ENCODE measurements around the gene GTPBP6.

The GTPBP6 gene

DNA sequence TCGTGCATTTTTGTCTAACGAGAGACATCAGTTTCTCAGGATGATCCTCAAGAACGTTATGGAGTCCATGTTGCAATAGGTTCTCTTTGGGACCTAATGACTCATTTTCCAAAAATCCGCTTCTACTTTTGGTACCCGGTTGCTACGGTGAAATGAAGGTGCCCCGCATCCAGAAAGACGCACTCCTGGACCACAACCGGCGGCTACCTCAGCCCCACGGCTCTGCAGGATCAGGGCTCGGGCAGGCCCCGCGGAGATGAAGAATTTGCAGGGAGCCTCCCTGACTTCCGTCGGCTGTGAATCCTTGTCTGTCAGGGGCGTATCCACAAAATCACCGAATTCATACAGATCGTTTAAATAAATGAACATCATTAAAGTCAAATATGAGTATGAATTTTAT is 15.6 kb downstream of the GTPBP6 start:
- DNase-seq (ENCODE audit: extremely low read depth, insufficient read length), result no peak
- Histone ChIP-seq H3K27me3 (replicated peaks; ENCODE audit: control insufficient read depth, insufficient read depth, low read length) (no peaks in the 10 kb centered on the region), H3K4me3 (replicated peaks; ENCODE audit: low read depth, low read length) (no peak overlapping the region), H3K36me3 (ENCODE audit: control insufficient read depth, insufficient read depth, low read length) (peaks cover 15% of the 10 kb centered on the region)
- TF ChIP-seq, protein P1, sequence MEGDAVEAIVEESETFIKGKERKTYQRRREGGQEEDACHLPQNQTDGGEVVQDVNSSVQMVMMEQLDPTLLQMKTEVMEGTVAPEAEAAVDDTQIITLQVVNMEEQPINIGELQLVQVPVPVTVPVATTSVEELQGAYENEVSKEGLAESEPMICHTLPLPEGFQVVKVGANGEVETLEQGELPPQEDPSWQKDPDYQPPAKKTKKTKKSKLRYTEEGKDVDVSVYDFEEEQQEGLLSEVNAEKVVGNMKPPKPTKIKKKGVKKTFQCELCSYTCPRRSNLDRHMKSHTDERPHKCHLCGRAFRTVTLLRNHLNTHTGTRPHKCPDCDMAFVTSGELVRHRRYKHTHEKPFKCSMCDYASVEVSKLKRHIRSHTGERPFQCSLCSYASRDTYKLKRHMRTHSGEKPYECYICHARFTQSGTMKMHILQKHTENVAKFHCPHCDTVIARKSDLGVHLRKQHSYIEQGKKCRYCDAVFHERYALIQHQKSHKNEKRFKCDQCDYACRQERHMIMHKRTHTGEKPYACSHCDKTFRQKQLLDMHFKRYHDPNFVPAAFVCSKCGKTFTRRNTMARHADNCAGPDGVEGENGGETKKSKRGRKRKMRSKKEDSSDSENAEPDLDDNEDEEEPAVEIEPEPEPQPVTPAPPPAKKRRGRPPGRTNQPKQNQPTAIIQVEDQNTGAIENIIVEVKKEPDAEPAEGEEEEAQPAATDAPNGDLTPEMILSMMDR (IDR thresholded peaks at IDR 0.05; ENCODE audit: insufficient read depth, low read length, poor library complexity, severe bottlenecking), result no peak

DNA sequence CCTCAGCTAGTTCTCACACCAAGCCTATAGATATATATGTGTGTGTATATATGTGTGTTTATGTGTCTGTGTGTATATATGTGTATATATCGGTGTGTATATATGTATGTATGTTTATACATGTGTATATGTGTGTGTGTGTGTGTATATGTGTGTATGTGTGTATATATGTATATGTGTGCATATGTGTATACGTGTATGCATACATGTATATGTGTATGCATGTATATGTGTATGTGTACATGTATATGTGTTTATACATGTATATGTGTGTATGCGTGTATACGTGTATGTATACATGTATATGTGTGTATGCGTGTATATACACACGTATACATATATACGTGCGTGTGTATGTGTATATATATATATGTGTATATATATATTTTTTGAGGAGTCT is 18.3 kb downstream of the GTPBP6 start:
- no peaks in the 10 kb centered on the region for H3K27me3 ChIP-seq (replicated peaks; ENCODE audit: control insufficient read depth, insufficient read depth, low read length)
- no peak for DNase-seq (ENCODE audit: extremely low read depth, insufficient read length)
- H3K4me3 ChIP-seq (replicated peaks; ENCODE audit: low read depth, low read length), result no peak overlapping the region
- H3K36me3 ChIP-seq (ENCODE audit: control insufficient read depth, insufficient read depth, low read length), result peaks cover 4% of the 10 kb centered on the region
- TF ChIP-seq, protein P1 (IDR thresholded peaks at IDR 0.05; ENCODE audit: insufficient read depth, low read length, poor library complexity, severe bottlenecking), result no peak

DNA sequence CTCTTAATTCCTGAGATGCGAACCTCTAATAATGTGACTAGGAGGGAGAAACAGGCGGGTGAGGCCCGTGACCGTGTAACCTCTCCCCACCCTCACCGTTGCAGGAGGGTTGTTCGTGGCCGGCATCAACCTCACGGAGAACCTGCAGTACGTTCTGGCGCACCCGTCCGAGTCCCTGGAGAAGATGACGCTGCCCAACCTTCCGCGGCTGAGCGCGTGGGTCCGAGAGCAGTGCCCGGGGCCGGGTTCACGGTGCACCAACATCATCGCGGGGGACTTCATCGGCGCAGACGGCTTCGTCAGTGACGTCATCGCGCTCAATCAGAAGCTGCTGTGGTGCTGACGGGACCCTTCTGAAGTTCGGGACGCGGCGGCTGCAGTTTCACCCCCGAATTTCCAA is 19.6 kb downstream of the GTPBP6 start:
- Histone ChIP-seq H3K4me3 (replicated peaks; ENCODE audit: low read depth, low read length) (no peak overlapping the region), H3K36me3 (ENCODE audit: control insufficient read depth, insufficient read depth, low read length) (peaks cover 2% of the 10 kb centered on the region), H3K27me3 (replicated peaks; ENCODE audit: control insufficient read depth, insufficient read depth, low read length) (no peaks in the 10 kb centered on the region)
- TF ChIP-seq, protein P1 (IDR thresholded peaks at IDR 0.05; ENCODE audit: insufficient read depth, low read length, poor library complexity, severe bottlenecking), result no peak
- DNase-seq (ENCODE audit: extremely low read depth, insufficient read length), result no peak

DNA sequence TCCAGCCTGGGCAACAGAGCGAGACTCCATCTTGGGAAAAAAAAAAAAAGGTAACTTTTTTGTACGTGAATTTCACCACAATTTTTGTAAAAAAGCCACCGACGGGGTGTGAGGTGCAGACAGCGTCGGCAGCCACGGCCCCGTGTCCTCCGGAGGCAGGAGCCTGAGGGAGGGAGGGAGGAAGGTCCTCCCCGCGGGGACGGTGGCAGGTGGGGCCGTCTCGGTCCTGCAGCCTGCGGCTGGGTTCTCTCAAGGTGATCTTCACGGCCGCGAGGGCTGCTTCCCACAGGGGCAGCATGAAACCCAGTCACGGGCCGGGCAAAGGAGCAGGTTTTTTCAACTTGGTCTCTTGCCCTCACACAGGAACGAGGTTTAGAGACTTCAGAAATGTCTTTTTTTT is 23.5 kb downstream of the GTPBP6 start:
- TF ChIP-seq, protein P1 (IDR thresholded peaks at IDR 0.05; ENCODE audit: insufficient read depth, low read length, poor library complexity, severe bottlenecking), result no peak
- H3K36me3 ChIP-seq (ENCODE audit: control insufficient read depth, insufficient read depth, low read length), result peaks cover 8% of the 10 kb centered on the region
- DNase-seq (ENCODE audit: extremely low read depth, insufficient read length), result no peak

DNA sequence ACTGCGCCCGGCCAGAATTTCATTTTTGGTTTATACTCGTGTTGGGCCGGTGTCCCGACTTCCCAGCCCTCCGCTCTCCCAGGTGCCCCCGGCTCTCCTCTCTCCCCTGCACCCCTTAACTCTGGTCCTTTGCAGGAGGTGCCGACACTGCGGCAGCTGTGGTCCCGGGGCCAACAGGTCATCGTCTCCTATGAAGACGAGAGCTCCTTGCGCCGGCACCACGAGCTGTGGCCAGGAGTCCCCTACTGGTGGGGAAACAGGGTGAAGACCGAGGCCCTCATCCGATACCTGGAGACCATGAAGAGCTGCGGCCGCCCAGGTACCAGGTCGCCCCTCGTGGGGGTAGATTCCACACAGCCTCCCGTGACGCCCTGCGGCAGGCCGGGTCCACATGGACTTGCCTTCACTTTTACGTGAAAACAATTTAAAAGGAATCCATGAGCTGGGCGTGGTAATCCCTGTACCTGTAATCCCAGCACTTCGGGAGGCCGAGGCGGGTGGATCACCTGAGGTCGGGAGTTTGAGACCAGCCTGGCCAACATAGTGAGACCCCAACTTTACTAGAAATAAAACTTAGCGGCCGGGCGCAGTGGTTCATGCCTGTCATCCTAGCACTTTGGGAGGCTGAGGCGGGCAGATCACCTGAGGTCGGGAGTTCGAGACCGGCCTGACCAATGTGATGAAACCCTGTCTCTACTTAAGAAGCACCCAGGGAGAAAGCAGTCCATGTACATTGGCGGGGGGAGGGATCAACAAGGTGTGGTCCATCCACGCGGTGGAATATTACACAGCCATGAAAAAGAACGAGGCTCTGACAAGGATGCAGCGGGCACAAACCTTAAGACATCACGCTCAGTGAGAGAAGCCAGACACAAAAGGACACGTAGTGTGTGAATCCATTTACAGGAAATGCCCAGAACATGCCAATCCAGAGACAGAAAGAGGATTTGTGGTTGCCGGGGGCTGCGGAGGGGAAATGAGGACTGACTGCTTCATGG is 25.4 kb downstream of the GTPBP6 start:
- no peak overlapping the region for H3K4me3 ChIP-seq (replicated peaks; ENCODE audit: low read depth, low read length)
- peaks cover 14% of the 10 kb centered on the region for H3K36me3 ChIP-seq (ENCODE audit: control insufficient read depth, insufficient read depth, low read length)
- TF ChIP-seq, protein P1 (IDR thresholded peaks at IDR 0.05; ENCODE audit: insufficient read depth, low read length, poor library complexity, severe bottlenecking), result no peak
- H3K27me3 ChIP-seq (replicated peaks; ENCODE audit: control insufficient read depth, insufficient read depth, low read length), result no peaks in the 10 kb centered on the region
- DNase-seq (ENCODE audit: extremely low read depth, insufficient read length), result no peak

More for the DNA sequence above, 23.5 kb downstream of the GTPBP6 start:
- H3K4me3 ChIP-seq (replicated peaks; ENCODE audit: low read depth, low read length), result no peak overlapping the region
- no peaks in the 10 kb centered on the region for H3K27me3 ChIP-seq (replicated peaks; ENCODE audit: control insufficient read depth, insufficient read depth, low read length)
